Inferior parietal cortex (tissue), 1 donor: Measurements from ENCODE around the gene ZNF782.
"Not testable (repeated sequence)": the region's sequence is repeated elsewhere in the genome, so short reads cannot be mapped to it uniquely, and the experiment has no call there.

Experiments
- DNase-seq: peaks from one replicate; pipeline ENCODE4 v3.0.0-alpha.2; 2016; ENCODE audit errors: extremely low spot score

Gene ZNF782

DNA sequence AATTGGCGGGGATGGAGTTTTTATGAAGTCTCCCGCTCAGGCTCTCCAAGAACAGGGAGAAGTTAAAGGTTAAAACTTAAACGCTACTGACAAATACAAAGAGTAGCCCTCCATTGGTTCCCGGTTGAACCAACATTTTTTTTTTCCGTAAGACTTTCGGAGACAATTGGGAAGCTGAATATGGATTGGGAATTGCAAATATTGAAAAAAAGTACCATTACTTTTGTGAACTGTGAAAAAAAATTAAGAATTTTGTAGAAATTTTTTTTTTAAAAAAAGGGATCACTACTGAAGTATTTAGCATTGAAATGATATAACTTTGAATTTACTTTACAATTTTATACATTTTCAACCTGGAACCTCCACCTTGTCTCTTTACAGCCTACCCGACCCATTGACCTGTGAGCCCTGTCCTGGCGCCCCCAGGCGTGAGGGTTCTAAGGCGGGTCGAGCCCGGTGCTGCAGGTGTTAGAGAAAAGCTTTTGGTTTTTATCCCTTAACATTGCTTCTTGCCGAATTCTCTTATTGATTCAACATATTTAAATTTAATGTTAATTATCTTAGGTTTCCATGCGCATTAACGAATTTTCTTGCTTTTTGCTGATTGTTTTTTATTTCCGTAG is 448 bp upstream of the ZNF782 start:
- DNase-seq, result no peak

DNA sequence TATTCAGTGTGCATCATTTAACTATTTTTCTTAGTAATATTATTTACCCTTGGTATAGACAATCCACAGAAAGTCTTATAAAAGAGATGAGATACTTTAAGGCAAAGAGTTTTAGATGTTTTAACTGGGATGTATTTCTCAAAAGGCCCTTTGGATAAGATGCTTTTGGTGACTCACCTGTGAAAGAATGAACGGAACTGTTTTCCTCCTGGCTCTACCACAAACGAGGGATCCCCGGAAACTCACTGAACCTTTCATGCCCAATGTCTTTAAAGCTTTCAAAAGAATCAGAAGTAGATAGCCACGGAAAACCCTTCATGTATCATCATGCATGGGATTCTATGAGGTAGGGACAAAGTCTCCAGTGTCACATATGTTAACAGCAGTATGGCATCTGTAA is 1.6 kb downstream of the ZNF782 start:
- no peak for DNase-seq

DNA sequence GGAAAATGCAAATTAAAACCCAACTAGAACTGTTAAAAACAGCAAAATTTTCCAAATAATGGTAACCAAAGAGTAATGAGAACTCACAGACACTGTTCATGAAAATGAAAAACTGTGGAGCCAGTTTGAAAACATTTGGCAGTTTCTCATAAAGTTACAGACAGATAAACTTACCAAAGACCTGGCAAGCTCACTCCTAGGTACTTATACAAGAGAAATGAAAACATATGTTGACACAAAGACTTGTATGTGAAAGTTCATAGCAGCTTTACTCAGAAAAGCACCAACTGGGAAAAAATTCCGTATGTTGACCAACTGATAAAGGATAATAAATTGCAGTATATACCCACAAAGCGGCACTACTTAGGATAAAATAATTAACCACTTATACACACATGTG is 10.3 kb downstream of the ZNF782 start:
- DNase-seq, result no peak

DNA sequence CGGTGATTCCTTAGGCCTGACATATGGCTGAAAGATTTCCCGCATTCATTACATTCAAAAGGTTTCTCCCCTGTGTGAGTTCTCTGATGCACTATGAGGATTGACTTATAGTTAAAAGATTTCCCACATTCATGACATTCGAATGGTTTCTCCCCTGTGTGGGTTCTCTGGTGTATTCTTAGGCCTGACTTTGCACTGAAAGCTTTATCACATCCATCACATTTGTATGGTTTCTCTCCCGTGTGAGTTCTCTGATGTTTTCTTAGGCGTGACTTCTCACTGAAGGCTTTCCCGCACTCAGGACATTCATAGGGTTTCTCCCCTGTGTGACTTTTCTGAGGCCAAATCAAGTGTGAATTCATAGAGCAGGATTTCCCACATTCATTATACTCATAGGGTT is 35.8 kb downstream of the ZNF782 start:
- no peak for DNase-seq

DNA sequence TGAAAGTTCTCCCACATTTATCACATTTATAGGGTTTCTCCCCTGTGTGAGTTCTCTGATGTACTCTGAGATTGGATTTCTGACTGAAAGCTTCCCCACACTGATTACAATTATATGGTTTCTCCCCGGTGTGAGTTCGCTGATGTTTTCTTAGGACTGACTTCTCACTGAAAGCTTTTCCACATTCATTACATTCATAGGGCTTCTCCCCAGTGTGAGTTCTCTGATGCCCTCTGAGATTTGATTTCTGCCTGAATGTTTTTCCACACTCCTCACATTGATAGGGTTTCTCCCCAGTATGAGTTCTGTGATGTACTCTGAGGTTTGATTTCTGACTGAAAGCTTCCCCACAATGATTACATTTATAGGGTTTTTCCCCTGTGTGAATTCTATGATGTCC is 36.3 kb downstream of the ZNF782 start:
- no peak for DNase-seq

DNA sequence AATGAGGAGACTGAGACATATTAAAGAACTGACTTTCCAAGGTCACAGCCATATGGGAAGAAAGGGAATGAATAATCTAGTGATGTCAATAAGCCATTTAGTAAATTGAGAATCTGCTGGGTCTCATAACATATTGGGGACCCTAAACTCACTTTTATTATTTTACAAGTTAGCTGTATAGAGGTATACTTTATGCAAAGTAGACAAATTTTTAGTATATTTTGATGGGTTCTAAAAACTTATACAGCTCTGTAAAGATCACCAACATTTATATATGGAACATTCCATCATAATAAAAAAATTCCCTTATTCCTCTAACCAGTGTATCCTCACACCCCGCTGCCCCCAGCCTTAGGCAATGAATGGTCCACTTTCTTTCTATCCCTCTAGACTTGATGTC is 40.7 kb downstream of the ZNF782 start:
- DNase-seq, result no peak

DNA sequence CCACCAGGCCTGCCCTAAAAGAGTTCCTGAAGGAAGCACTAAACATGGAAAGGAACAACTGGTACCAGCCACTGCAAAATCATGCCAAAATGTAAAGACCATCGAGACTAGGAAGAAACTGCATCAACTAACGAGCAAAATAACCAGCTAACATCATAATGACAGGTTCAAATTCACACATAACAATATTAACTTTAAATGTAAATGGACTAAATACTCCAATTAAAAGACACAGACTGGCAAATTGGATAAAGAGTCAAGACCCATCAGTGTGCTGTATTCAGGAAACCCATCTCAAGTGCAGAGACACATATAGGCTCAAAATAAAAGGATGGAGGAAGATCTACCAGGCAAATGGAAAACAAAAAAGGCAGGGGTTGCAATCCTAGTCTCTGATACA is 55.4 kb downstream of the ZNF782 start:
- not testable (repeated sequence) for DNase-seq

DNA sequence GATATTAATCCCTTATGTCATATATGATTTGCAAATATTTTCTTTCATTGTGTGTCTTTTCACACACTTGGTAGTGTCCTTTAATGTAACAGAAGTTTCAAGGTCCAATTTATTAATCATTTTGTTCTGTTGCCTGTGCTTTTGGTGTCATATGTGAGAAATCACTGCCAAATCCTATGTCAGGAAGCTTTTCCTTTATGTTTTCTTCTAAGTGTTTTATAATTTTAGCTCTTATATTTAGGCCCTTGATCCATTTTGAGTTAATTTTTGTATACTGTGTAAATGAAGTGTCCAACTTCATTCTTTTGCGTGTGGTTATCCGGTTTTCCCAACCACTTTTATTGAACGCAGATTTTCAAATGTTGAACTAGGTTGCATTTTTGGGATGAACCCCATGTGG is 70.3 kb downstream of the ZNF782 start:
- no peak for DNase-seq

DNA sequence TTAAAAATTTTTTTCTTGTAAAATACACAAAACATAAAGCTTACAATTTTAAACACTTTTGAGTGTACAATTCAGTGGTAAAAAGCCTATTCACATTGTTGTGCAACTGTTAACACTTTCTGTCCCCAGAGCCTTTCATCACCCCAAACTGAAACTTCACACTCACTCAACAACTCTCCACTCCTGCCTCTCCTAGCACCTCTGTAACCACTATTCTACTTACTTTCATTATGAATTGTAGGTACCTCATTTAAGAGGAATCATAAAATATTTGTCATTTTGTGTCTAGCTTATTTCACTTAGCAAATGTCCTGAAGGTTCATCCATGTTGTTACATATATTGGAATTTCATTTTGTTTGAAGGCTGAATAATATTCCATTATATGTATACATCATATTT is 72.1 kb downstream of the ZNF782 start:
- no peak for DNase-seq

DNA sequence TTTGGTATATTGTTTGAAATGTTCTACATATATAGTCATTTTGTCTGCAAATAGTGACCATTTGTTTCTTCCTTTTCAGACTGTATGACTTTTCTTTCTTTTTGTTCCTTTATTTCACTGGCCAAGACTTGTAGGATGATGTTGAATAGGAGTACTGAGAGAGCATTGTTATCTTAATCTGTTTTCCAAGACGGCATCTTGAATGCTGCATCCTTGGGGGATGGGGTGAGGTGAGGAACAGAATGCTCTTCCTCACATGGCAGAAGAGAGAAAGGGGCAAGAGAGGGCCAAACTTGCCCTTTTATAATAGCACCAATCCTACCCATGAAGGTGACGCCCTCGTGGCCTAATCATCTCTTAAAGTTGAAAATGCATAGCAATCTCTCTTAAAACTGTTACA is 72.8 kb downstream of the ZNF782 start:
- DNase-seq, result no peak

DNA sequence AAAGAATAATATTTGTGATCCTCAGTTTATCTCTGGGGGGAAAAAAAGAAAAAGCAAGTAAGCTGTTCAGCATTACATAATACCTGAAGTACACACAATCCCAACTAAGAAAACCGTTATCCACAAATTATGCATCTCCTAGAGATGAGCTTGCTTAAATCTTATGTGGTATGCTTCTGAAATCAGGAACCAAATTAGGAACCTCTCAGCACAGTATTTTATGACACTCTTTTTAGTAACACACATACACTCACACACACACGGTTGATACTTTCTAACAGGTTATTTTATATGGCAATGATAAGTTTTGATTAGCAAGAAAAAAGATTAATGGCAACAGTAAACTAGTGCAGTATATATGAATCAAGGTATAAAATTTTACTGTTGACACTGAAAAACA is 75.2 kb downstream of the ZNF782 start:
- DNase-seq, result peak; percentile 12

DNA sequence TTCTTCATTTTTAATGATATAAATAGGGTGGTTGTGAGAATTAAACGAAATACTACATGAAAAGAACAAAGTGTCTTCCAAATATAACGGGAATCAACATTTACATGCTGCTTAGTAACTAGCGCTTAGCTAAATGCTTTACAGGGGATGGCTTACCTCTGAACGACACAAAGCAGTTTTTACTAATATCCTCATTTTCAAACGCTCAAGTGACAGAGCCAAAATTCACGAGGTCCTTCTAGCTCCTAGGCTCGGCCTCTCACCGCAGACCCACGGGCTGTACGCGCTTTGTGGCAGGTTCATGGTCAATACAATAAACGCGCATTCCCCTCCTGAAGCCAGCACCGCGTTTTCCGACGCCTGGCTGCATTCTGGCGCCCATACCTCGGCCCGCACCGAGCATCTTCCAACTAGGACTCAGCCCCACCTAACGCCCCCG is 76.9 kb downstream of the ZNF782 start:
- no peak for DNase-seq

DNA sequence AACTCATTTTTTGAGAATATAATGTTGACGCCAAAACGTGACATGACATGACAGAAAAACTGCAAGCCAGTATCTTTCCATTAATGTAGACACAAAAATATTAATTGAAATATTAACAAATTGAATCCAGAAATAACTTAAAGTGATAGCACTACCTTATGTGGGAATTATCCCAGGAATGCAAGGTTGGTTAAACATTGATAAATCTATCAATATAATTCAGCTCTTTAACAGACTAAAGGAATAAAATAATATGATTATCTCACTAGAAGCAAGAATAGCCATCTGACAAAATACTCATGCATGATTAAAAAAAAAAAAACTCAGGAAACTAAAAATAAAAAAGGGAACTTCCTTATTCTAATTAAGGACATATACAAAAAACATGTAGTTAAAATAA is 83.2 kb downstream of the ZNF782 start:
- no peak for DNase-seq

DNA sequence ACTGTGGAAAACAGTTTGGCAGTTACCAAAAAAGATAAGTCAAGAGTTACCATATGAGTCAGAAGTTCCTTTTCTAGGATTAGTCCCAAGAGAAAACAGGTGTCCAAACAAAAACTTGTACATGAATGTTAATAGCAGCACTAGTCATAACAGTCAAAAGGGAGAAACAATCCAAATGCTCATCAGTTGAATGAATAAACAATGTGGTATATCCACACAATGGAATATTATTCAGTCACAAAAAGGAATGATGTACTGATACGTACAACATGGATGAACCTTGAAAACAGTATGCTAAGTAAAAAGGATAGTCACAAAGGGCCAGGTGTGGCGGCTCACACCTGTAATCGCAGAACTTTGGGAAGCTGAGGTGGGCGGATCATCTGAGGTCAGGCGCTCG is 84.3 kb downstream of the ZNF782 start:
- DNase-seq, result no peak
